VCaP (cell line): ENCODE measurements around the gene ADORA1.

Source experiments
- H3K27ac ChIP-seq: fragments of 450-650 bp; 2 replicates; pipeline ENCODE4 v1.5.1; 2017
- CTCF ChIP-seq: fragments of 450-650 bp; conservative IDR thresholded peaks from 2 replicates; pipeline ENCODE4 v1.5.1; 2017; ENCODE audit warnings: mild to moderate bottlenecking, moderate library complexity

Gene ADORA1

GRCh38 chr1:203083463-203083921, 44.0 kb upstream of the ADORA1 start:
- no peak overlapping the region for H3K27ac ChIP-seq
- TF ChIP-seq CTCF = no peak

- no peak for TF ChIP-seq CTCF
- no peak overlapping the region for H3K27ac ChIP-seq
Observed at GRCh38 chr1:203084588-203085527, 42.7 kb upstream of the ADORA1 start.

GRCh38 chr1:203085528-203086406, 41.8 kb upstream of the ADORA1 start, which contains the start of gene MYOG:
Gene MYOG, minus strand, starts transcription at chr1:203086012. Its CDS starts 51 bp downstream, at chr1:203085961.
- H3K27ac ChIP-seq = no peak within 1 kb of the TSS
- no peak for TF ChIP-seq CTCF

- no peak for TF ChIP-seq CTCF
- no peak overlapping the region for H3K27ac ChIP-seq
Observed at GRCh38 chr1:203086992-203087763, 40.3 kb upstream of the ADORA1 start.

- no peak for TF ChIP-seq CTCF
- no peak overlapping the region for H3K27ac ChIP-seq
Observed at GRCh38 chr1:203088441-203088840, 39.1 kb upstream of the ADORA1 start.

GRCh38 chr1:203089001-203089650, 38.4 kb upstream of the ADORA1 start:
- TF ChIP-seq CTCF = no peak
- no peak overlapping the region for H3K27ac ChIP-seq
